NCI-H1092 treated with DMSO at 0.1 percent for 48 hours (cell line): ENCODE results near the gene TRAF2.

ENCODE experiments used
- DNase-seq: peaks from one replicate; lab custom pipeline; 2025; lab: John Stamatoyannopoulos, UW

Gene TRAF2

GRCh38 chr9:136949817-136950655, 63.7 kb downstream of the TRAF2 start:
- DNase-seq, result peak; percentile 91

- no peak for DNase-seq
Observed at GRCh38 chr9:136950656-136951276, 64.5 kb downstream of the TRAF2 start.

- no peak for DNase-seq
Observed at GRCh38 chr9:136951541-136952320, 65.4 kb downstream of the TRAF2 start, which contains the start of gene LCN12. LCN12 (plus strand) TSS chr9:136952273; CDS start chr9:136952328, 55 bp downstream.

GRCh38 chr9:136952321-136952850, 66.1 kb downstream of the TRAF2 start:
- no peak for DNase-seq

- DNase-seq, result no peak
Observed at GRCh38 chr9:136952876-136953770, 66.8 kb downstream of the TRAF2 start.

- DNase-seq, result no peak
Observed at GRCh38 chr9:136953771-136954269, 67.5 kb downstream of the TRAF2 start.

- DNase-seq, result no peak
Observed at GRCh38 chr9:136954270-136955083, 68.2 kb downstream of the TRAF2 start.

GRCh38 chr9:136955202-136955942, 69.1 kb downstream of the TRAF2 start:
- no peak for DNase-seq

- DNase-seq, result no peak
Observed at GRCh38 chr9:136955943-136956335, 69.6 kb downstream of the TRAF2 start.

- DNase-seq, result no peak
Observed at GRCh38 chr9:136956604-136957003, 70.3 kb downstream of the TRAF2 start.

GRCh38 chr9:136957461-136957860, 71.1 kb downstream of the TRAF2 start:
- no peak for DNase-seq

- DNase-seq, result no peak
Observed at GRCh38 chr9:136957901-136958300, 71.6 kb downstream of the TRAF2 start.

- DNase-seq, result no peak
Observed at GRCh38 chr9:136958473-136958872, 72.2 kb downstream of the TRAF2 start.

- no peak for DNase-seq
Observed at GRCh38 chr9:136958898-136959850, 72.9 kb downstream of the TRAF2 start.

- DNase-seq, result no peak
Observed at GRCh38 chr9:136960212-136960937, 74.1 kb downstream of the TRAF2 start.

- no peak for DNase-seq
Observed at GRCh38 chr9:136960938-136961275, 74.6 kb downstream of the TRAF2 start.

GRCh38 chr9:136961279-136962065, 75.2 kb downstream of the TRAF2 start:
- DNase-seq, result no peak
